Right atrium auricular region (tissue), 2 donors: ENCODE measurements around the gene CLDN10. TPM values are rescaled to one million over a fixed set of nuclear protein-coding genes. Genes with fewer than 3 reads are reported as not detected.

Experiments
- DNase-seq: peaks from one replicate; pipeline ENCODE4 v3.0.0-alpha.2; 2019; ENCODE audit warnings: low spot score
- H3K27ac ChIP-seq, 2 donors: fragments of 200-600 bp; sonication (generic); 1 replicate in 1 of 2; 2 replicates in 1 of 2; pipeline ENCODE4 v1.5.1; 2016 to 2019
- H3K27me3 ChIP-seq, 2 donors: fragments of 200-600 bp; sonication (generic); one replicate each; pipeline versions ENCODE4 v1.5.1 to v1.6.0; 2017 to 2019
- H3K36me3 ChIP-seq: fragments of 200-600 bp; sonication (generic); one replicate; pipeline ENCODE4 v1.5.1; 2016
- H3K4me1 ChIP-seq, 2 donors: fragments of 200-600 bp; sonication (generic); one replicate each; pipeline versions ENCODE4 v1.5.1 to v1.6.0; 2017 to 2019
- H3K4me3 ChIP-seq, 2 donors: fragments of 200-600 bp; sonication (generic); 1 replicate in 1 of 2; 2 replicates in 1 of 2; pipeline ENCODE4 v1.5.1; 2017 to 2019; ENCODE audit warnings: mild to moderate bottlenecking in 1 of 2, moderate library complexity in 1 of 2
- H3K9me3 ChIP-seq, 2 donors: fragments of 200-600 bp; sonication (generic); one replicate each; pipeline ENCODE4 v1.5.1; 2019
- total RNA-seq, 2 donors: library from RNA; depleted of rRNA; stranded (reverse); fragments of >200 nt; gene quantifications; one replicate each; pipeline ENCODE4 v1.1.0, GENCODE V29; 2016
- TF ChIP-seq, protein P1 (sequence below), 2 donors: fragments of 200-600 bp; sonication (generic); IDR thresholded peaks; one replicate each; pipeline ENCODE4 v1.5.1; 2019; ENCODE audit warnings: antibody characterized with exemption in 2 of 2

The CLDN10 gene
- total RNA-seq, 2 donors from 2014 or later, result 1.1 TPM; not detected in 1

DNA sequence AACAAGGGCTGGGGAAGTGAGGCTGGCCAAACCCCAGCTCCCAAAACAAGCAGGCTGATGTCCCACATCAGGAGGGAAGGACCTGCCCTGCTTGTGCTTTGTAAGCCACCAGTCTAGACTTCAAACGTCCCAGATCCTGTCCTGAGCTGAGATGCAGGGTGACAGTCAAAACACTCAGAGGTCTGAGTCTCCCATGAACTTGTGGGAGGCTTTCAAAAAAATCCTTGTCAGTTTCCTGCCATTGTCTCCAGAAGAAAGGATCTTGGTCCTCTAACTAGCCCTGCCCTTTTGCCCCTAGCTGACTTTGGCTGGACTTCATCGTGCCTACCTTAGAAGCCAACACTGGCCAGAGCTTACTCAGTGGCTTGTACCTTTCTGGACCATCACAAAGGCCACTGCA is 48.7 kb downstream of the CLDN10 start:
- Histone ChIP-seq H3K4me3 (no peak overlapping the region), H3K36me3 (no peaks in the 10 kb centered on the region), H3K9me3 (no peaks in the 10 kb centered on the region), H3K4me1 (no peaks in the 10 kb centered on the region), H3K27ac (no peak overlapping the region), H3K27me3 (no peaks in the 10 kb centered on the region)
- DNase-seq, result no peak
- TF ChIP-seq, protein P1, sequence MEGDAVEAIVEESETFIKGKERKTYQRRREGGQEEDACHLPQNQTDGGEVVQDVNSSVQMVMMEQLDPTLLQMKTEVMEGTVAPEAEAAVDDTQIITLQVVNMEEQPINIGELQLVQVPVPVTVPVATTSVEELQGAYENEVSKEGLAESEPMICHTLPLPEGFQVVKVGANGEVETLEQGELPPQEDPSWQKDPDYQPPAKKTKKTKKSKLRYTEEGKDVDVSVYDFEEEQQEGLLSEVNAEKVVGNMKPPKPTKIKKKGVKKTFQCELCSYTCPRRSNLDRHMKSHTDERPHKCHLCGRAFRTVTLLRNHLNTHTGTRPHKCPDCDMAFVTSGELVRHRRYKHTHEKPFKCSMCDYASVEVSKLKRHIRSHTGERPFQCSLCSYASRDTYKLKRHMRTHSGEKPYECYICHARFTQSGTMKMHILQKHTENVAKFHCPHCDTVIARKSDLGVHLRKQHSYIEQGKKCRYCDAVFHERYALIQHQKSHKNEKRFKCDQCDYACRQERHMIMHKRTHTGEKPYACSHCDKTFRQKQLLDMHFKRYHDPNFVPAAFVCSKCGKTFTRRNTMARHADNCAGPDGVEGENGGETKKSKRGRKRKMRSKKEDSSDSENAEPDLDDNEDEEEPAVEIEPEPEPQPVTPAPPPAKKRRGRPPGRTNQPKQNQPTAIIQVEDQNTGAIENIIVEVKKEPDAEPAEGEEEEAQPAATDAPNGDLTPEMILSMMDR (IDR thresholded peaks at IDR 0.05), result no peak

DNA sequence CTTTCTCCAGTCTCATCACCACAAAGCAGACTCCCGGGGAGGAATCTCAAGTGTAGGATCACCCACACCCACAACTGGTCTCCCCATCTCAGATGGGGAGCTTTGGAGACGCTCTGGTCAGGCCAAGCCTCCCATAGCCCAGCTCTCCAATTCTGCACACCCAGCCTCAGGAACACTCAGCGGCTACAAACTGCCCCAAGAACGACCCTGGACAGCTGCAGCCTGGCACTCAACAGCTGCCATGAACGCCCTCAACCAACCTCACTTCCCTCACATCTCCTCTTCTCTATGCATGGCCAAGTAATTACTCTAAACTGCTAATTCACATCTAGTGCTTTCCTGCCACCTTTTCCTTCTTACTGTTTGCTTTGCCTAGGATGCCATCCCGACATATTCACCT is 49.4 kb downstream of the CLDN10 start:
- DNase-seq, result no peak
- no peaks in the 10 kb centered on the region for H3K36me3 ChIP-seq
- H3K27me3 ChIP-seq, result no peaks in the 10 kb centered on the region
- H3K9me3 ChIP-seq, result no peaks in the 10 kb centered on the region
- TF ChIP-seq, protein P1 (IDR thresholded peaks at IDR 0.05), result no peak
- no peak overlapping the region for H3K4me3 ChIP-seq
- no peak overlapping the region for H3K27ac ChIP-seq
- no peaks in the 10 kb centered on the region for H3K4me1 ChIP-seq

DNA sequence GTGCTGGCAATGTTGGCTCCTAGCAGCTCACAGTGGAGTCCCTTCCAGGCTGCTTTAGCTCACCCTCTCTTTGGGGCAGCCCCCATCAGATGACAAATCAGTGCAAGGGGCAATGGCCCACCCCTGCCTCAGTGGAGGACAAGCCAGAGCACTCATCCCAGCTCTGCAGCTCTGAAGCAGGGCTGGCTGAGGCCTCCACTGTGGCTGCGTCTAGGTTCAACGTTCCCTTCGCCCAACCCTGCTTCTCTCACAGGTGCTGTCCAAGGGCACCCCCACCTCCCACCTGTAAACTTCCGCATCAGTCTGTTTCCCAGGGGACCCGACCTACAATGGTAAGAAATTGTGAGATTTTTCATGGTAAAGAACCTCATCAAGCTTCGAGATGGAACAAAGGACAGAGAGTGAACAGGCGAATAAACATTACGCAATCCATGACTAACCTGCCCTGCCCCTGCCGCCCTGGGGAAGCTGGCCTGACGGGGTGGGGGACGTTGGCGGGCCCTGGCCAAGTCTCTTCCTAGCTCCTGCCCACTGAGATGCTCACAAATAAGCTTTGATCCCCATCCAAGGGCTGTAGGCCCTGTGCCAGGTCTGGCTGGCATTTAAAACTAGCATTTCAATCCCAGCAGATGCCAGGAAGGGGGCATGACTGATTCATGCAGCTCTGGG is 51.5 kb downstream of the CLDN10 start:
- TF ChIP-seq, protein P1 (IDR thresholded peaks at IDR 0.05), result no peak
- Histone ChIP-seq H3K27ac (no peak overlapping the region), H3K27me3 (no peaks in the 10 kb centered on the region), H3K36me3 (no peaks in the 10 kb centered on the region), H3K9me3 (no peaks in the 10 kb centered on the region), H3K4me1 (no peaks in the 10 kb centered on the region), H3K4me3 (no peak overlapping the region)
- DNase-seq, result no peak

DNA sequence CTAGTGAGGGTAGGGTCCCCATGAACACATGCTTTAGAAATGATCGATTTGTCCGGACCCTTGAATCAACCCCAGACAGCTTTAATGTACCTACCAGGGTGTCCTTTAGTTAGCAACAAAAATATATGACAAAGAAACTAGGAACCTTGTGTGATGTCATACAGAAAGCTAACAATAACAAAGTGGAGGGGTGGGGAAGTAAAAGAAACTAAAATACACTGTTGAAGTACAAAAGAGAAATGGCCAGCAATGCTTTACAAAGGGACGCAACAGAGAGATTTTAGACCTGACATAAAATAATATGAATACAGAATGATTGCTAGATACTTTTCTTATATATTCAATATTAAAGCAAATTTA is 52.0 kb downstream of the CLDN10 start:
- no peak for DNase-seq

DNA sequence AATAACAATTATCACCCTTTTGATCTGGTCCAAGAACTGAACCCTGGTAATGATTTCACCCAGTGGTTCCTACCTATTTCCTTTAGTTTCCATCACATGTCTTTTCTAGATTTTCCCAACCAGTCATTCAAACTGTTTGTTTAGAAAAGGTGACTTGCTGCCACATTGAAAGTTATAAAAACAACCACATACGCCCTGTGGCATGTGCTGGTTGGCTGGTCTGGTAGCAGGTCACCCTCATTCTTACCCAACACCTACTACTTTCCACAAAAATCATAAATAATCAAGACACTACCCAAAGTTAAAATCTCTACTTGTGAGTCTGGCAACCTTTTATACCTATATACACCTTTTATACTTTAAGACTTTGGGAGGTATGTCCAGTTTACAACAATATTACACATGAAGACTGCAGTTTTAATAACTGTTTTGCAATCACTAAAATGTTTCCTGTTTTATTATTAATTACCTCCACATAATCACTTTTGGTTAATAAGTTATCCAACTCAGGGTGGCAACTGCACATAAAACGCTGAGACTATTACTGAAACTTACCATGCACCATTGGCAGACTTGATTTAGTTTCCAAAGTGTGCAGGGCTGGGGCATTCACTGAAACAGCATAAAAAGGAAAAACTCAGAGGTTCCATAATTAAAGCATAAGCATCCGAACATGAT is 53.1 kb downstream of the CLDN10 start:
- H3K36me3 ChIP-seq, result no peaks in the 10 kb centered on the region
- TF ChIP-seq, protein P1 (IDR thresholded peaks at IDR 0.05), result no peak
- H3K4me3 ChIP-seq, result no peak overlapping the region
- H3K4me1 ChIP-seq, result no peaks in the 10 kb centered on the region
- no peak for DNase-seq
- H3K27ac ChIP-seq, result no peak overlapping the region
- H3K9me3 ChIP-seq, result no peaks in the 10 kb centered on the region
- H3K27me3 ChIP-seq, result no peaks in the 10 kb centered on the region

More for the DNA sequence above, 52.0 kb downstream of the CLDN10 start:
- Histone ChIP-seq H3K27ac (no peak overlapping the region), H3K4me1 (no peaks in the 10 kb centered on the region), H3K9me3 (no peaks in the 10 kb centered on the region), H3K27me3 (no peaks in the 10 kb centered on the region), H3K36me3 (no peaks in the 10 kb centered on the region), H3K4me3 (no peak overlapping the region)
- TF ChIP-seq, protein P1 (IDR thresholded peaks at IDR 0.05), result no peak
